ENCODE data around the gene EFHD1.

Gene EFHD1

GRCh38 chr2:232633413-232634205, at the start of gene EFHD1:
Gene EFHD1 (plus strand): TSS chr2:232633604. CDS start chr2:232633705, 101 bp downstream.
- no peak for DNase-seq

GRCh38 chr2:232584238-232584637, 49.2 kb upstream of the EFHD1 start:
- DNase-seq, result no peak

- DNase-seq, result no peak
Observed at GRCh38 chr2:232586943-232587505, 46.4 kb upstream of the EFHD1 start.

- no peak for DNase-seq
Observed at GRCh38 chr2:232587512-232587911, 45.9 kb upstream of the EFHD1 start.

- no peak for DNase-seq
Observed at GRCh38 chr2:232588031-232588430, 45.4 kb upstream of the EFHD1 start.

GRCh38 chr2:232588680-232589585, 44.5 kb upstream of the EFHD1 start:
- peak; percentile 5 for DNase-seq

- DNase-seq, result no peak
Observed at GRCh38 chr2:232592772-232593395, 40.5 kb upstream of the EFHD1 start.

GRCh38 chr2:232593982-232594381, 39.4 kb upstream of the EFHD1 start:
- DNase-seq, result no peak

- DNase-seq, result no peak
Observed at GRCh38 chr2:232597362-232598079, 35.9 kb upstream of the EFHD1 start.

- no peak for DNase-seq
Observed at GRCh38 chr2:232598293-232598692, 35.1 kb upstream of the EFHD1 start.

GRCh38 chr2:232600053-232600773, 33.2 kb upstream of the EFHD1 start:
- DNase-seq, result no peak

- DNase-seq, result no peak
Observed at GRCh38 chr2:232603283-232603682, 30.1 kb upstream of the EFHD1 start.

GRCh38 chr2:232604535-232604934, 28.9 kb upstream of the EFHD1 start:
- no peak for DNase-seq

GRCh38 chr2:232607011-232607410, 26.4 kb upstream of the EFHD1 start:
- no peak for DNase-seq

GRCh38 chr2:232609607-232610006, 23.8 kb upstream of the EFHD1 start:
- DNase-seq, result no peak

- no peak for DNase-seq
Observed at GRCh38 chr2:232610081-232610480, 23.3 kb upstream of the EFHD1 start.

- no peak for DNase-seq
Observed at GRCh38 chr2:232611061-232611460, 22.3 kb upstream of the EFHD1 start.

- DNase-seq, result no peak
Observed at GRCh38 chr2:232611559-232612218, 21.7 kb upstream of the EFHD1 start.

- no peak for DNase-seq
Observed at GRCh38 chr2:232613538-232614134, 19.8 kb upstream of the EFHD1 start.

- DNase-seq, result no peak
Observed at GRCh38 chr2:232615339-232615738, 18.1 kb upstream of the EFHD1 start.

GRCh38 chr2:232621186-232621585, 12.2 kb upstream of the EFHD1 start:
- no peak for DNase-seq

All from NCI-H2029 treated with DMSO at 0.1 percent for 48 hours (cell line).